GM20431 (cell line): Measurements from ENCODE around the gene ALDH1L1.

Experiments
- in situ Hi-C: fragments of 300-500 bp; cut with MseI, MboI; formaldehyde crosslinking; loops from one replicate; pipeline ENCODE4 v1.15.0; 2020; ENCODE audit warnings: low sequenced_read_pairs; ENCODE audit not compliant: unreplicated experiment

ALDH1L1 gene

GRCh38 chr3:126180477-126181397 lies at the start of gene ALDH1L1:
ALDH1L1 (minus strand) TSS chr3:126180586; CDS start chr3:126160979, 19,607 bp downstream.
- in situ Hi-C loops = no loop called here

DNA sequence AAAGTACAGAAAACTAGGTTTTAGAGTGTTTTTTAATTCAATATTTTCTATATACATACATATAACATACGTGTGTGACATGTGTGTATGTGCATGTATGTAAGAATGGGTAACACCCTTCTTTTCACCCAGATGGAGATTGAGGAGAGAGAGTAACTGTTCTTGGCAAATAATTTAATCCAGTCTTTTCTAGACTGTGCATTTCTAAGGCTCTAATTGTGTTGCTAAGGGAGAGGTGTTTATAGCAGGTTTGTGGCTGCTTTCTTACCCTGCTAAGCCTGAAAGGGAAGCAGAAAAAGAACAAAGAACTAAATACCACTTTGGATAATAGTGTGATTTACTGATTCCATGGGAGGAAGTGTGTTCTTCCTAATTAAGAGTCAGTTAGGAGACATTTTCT lies 46.0 kb upstream of the ALDH1L1 start:
- in situ Hi-C loops = no loop called here

- in situ Hi-C loops = no loop called here
These were observed 36.0 kb upstream of the ALDH1L1 start for GRCh38 chr3:126216416-126216815.

DNA sequence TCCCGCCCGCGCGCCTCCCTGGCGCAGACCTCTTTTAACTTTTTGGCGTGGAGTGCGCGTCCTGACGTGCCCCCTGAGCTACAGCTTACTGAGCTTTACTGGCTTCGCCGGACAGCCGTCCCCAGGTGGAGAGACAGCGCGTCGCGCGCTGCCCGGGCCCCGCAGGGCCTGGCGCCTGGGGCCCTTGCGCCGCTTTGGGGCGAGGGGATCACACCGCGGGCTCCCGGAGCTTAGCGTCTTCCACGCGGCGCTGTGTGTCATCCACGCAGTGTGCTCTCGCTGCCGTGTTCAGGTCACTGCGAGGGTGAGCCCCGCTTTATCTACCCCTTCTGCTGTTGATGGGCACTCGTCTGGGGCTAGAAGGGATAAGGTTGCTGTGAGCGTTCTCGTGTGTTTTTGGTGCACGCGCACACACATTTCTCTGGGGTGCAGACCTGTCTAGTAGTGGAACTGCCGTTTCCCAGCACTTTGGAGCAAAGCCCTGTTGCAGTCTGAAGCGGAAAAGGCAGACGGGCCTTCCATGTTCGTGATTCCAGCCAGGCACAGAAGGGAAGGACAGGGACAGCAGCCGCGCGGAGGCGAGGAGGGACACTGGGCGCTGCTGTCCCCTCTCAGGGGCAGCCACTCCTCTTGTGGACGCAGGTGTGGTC lies 33.1 kb upstream of the ALDH1L1 start:
- in situ Hi-C loops = no loop called here

- in situ Hi-C loops = no loop called here
These were observed 32.4 kb upstream of the ALDH1L1 start for GRCh38 chr3:126212620-126213378.

DNA sequence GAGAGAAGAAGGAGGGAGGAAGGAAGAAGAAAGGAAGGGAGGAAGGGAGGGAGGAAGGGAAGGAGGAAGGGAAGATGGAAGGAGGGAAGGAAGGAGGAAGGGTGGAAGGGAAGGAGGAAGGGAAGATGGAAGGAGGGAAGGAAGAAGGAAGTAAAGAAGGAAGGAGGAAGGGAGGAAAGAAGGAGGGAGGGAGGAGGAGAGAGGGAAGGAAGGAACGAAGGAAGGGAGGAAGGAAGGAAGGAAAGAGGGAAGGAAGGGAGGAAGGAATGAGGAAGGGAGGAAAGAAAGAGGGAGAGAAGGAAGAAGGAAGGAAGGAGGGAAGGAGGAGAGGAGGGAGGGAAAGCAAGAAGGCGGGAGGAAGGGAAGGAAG lies 31.8 kb upstream of the ALDH1L1 start:
- in situ Hi-C loops = no loop called here

GRCh38 chr3:126211569-126211968 lies 31.2 kb upstream of the ALDH1L1 start:
- in situ Hi-C loops = no loop called here

- in situ Hi-C loops = no loop called here
These were observed 30.2 kb upstream of the ALDH1L1 start for GRCh38 chr3:126210606-126211005.

DNA sequence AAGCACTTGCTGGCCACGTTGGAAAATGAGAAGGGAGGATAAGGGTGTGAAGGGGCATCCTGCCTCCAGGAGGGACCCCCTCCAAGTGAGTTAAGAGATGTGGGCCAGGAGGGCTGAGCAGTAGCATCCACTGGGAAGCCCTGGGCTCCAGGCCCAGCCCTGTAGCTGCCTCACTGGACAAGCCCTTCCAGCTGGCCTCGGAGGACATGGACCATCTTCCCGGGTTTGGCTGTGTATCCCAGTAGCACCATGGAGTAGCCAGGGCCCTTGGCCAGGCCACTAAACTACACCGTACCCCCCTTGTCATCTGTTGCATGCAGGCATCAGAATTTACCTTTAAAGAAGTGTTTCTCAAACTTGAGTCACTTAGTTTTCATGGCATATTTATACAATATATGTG lies 29.4 kb upstream of the ALDH1L1 start:
- in situ Hi-C loops = no loop called here

- in situ Hi-C loops = no loop called here
These were observed 28.3 kb upstream of the ALDH1L1 start for GRCh38 chr3:126208606-126209256.

DNA sequence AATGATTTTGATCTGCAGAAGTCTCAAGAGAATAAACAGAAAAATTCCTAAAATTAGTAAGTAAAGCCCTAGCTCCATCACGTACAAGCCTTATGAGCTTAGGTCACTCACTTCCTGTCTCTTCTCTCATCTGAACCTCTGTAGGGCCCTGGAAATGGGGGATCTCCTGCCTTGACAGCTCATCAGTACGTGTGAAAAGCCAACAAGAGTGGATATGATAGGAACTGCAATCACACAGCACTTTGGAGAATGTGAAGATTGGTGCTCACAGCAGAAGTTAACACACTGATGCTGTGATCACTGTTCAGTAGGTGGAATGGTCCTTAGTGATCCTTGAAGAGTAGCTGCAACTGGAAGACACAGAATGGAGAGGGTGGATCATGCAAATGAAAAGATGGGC lies 27.8 kb upstream of the ALDH1L1 start:
- in situ Hi-C loops = no loop called here

- in situ Hi-C loops = no loop called here
These were observed 26.8 kb upstream of the ALDH1L1 start for GRCh38 chr3:126207166-126207565.

GRCh38 chr3:126205717-126206655 lies 25.6 kb upstream of the ALDH1L1 start:
- in situ Hi-C loops = no loop called here

DNA sequence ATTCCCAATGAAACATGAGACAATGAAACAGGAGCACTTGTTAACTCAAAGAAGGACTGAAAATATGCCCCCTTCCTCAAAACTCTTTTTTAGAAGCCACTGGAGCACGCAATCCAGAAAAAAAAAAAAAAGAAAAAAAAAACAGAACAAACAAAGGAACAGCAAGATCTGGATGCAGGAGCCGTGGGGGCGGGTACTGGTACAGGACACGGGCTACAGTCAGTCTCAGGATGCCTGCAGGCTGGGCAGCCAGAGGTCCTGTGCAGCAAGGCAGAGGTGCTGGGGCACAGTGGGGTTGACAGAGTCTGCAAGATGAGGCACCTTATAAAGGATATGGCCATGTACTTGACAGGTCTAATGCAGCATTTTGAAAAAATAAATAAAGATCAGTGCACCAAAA lies 22.3 kb upstream of the ALDH1L1 start:
- in situ Hi-C loops = no loop called here

DNA sequence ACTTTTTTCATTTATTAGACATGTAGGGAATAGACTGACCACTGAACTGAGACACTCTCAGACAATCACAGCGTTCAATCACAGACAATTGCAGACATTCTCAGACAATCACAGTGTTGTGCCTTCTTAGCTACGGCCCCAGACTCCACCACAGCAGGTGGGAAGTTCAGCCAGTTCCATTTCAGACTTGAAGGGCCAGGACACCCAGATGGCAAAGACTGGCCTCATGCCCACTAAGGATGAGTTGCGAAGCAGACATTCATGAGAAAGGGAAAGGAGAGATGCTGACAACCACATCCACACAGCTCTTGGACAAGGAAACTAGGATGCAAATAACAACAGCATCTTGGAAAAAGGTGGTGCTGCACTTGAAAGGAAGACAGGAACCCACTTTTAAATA lies 21.9 kb upstream of the ALDH1L1 start:
- in situ Hi-C loops = no loop called here

DNA sequence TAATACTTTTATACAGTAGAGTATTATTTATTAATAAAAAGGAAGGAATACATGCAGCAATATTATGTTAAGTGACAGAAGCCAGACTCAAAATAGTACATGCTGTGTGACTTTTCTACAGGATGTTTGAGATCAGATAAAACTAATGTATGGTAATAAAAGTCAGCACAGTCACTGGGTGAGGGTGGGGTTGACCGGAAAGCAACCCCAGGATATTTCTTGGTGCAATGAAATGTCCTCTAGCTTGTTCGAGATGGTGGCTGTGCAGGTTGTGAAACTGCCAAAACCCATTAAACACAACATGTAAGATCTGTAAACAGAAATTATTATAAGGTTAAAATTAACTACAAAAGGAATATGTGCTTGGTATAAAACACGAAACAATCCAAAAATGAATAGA lies 20.8 kb upstream of the ALDH1L1 start:
- in situ Hi-C loops = no loop called here

DNA sequence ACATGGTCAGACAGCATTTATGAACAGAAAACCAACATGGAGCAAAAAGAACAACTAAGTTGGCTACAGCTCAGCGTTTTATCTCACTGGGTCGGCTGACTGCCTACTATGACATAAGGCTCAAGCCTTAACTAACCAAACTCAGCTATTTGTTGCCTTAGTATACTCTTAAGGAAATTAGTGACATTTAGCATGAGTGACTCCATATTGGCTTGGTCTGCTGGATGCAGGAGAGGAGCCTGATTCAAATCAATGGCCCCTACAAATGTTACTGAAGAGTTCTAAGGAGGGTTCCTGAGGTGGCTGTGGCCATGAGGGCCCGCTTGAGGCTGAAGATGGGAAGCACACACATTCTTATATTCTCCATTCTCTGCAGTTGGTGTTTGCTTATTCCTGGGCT lies 20.1 kb upstream of the ALDH1L1 start:
- in situ Hi-C loops = no loop called here

- in situ Hi-C loops = no loop called here
These were observed 18.9 kb upstream of the ALDH1L1 start for GRCh38 chr3:126199256-126199655.

GRCh38 chr3:126197854-126198584 lies 17.6 kb upstream of the ALDH1L1 start:
- in situ Hi-C loops = no loop called here
